Stimulated activated CD4-positive, alpha-beta T cell treated with anti-CD3 and anti-CD28 coated beads, Interleukin-2, amount 100 ng/mL, for 24 hours (primary cell): Measurements from ENCODE around the gene KIF5B.

ENCODE experiments used
- DNase-seq, 2 donors: peaks; one replicate each; pipeline ENCODE4 v3.0.0-alpha.2; 2020

KIF5B gene

GRCh38 chr10:31959461-31960173, 96.6 kb downstream of the KIF5B start:
- no peak for DNase-seq
